GM21825 (cell line): ENCODE data around the gene WASL.
"Not testable (repeated sequence)": the region's sequence is repeated elsewhere in the genome, so short reads cannot be mapped to it uniquely, and the experiment has no call there.

Experiments used
- ATAC-seq: cut with Tn5 transposase; IDR thresholded peaks from one replicate; pipeline ENCODE4 v1.9.1; 2021; ENCODE audit warnings: mild to moderate bottlenecking, moderate library complexity; ENCODE audit not compliant: unreplicated experiment

WASL gene

DNA sequence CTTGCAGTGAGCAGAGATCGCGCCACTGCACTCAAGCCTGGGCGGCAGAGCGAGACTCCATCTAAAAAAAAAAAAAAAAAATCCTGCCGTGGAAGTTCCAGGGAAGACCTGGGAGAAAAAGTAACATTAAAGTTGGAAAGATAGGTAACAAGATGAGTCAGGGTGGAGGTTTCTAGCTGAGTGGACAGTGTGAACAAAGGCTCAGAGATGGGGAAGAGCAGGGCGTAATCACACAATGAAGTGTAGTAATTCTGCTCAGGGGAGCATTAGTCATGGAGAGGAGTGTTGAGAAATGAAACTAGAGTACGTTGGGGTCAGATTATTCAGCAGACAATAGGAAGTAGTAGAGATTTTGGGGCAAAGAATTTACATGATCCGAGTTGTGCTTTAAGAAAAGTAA, 21.6 kb upstream of the WASL start:
- peak; percentile 94 for ATAC-seq

DNA sequence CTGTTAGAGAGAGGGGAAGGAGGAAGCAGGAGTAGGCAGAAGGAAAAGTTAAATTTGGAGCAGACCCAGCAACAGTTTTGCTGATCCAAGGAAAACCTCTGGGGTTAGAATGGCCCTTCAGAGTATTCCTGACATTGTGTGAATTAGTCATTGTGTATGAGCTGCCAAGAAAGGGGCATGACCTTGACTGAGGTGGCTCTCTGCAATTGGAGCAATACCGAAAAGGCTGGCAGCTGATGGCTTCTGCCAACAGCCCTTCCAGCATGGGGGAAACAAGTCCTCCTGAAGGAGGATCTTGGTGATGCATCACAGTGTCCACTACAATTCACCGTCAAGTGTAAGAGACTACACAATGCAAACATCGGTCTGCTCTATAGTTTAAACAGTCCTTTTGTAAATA, 20.6 kb upstream of the WASL start:
- ATAC-seq = no peak

DNA sequence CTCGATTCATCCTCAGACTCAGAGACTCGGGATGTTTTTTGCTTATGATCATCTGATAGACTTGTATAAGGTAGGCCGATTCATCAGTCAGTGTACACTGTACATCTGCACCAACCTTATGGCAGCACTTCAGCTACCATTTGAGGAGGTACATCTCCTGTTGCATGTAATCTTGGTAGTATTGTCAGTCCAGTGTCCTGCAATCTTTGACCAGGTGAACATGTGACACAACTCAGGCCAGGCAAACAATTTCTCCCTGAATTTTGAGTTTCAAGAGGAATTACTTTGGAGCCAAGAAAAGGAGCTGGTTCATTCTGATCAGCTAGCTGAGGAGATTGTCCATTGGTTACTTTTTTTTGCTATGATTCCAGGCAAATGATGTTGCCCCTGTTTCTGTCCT, 19.7 kb upstream of the WASL start:
- no peak for ATAC-seq

DNA sequence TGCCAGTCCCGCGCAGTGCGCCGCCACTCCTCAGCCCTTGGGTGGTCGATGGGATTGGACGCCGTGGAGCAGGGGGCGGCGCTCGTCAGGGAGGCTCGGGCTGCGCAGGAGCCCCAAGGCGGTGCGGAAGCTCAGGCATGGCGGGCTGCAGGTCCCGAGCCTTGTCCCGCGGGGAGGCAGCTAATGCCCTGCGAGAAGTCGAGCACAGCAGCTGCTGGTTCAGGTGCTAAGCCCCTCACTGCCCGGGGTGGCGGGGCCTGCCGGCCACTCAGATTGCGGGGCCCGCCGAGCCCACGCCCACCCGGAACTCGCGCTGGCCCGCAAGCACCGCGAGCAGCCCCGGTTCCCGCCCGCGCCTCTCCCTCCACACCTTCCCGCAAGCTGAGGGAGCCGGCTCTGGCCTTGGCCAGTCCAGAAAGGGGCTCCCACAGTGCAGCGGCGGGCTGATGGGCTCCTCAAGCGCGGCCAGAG, 14.4 kb upstream of the WASL start:
- ATAC-seq = no peak

DNA sequence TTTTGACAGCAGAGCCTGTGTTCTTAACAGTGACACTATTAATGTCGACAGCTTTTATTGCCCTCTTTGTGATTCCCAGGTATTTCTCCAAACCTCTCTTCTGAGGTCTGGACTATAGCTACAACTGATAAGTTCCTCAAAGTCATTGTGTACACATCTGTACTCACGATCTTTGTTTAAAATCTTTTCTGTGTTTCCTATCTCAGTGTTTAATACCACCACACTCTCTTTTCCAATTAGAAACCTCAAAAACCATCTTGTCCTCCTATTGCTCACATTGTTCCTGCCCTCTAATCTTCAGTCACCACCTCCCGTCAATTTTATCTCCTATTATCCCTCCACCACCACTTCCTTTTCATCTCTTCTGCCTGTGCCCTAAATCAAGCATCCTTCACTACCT, 12.9 kb upstream of the WASL start:
- ATAC-seq = no peak

DNA sequence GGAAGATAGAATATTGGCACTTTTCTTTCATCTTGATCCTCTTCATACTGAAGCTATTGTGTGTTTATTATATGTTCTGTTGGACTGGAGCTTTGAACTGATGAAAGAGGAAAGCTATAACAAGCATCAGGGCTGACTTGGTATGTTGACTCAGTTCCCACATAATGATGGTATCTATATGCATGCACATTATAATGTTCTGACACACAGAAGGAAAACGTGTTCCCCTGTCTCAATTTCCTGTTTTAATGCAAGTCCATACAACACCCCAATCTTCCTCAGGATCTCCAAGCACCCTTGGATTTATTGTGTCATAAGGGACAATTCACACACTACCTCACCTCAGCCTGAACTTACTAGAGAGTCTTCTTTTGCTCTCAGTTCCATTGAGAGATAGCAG, 8.3 kb upstream of the WASL start:
- no peak for ATAC-seq

DNA sequence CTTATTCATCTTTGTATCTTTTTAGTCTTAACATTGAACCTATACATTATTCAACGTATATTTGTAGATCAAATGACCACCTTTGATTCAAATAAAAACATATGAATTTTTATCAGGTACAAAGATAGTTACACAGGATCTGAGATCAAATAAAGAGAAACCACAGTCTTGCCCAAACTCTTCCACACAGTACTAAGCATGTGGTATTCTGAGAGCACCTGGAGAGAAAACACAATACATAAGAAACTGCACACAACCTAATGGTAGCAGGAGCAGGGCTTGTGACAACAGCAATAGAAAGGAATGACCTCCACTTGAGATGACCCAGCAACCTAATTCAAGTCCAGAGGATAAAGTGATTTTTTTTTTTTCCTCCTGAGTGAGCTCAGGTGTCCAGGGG, 6.5 kb upstream of the WASL start:
- no peak for ATAC-seq

DNA sequence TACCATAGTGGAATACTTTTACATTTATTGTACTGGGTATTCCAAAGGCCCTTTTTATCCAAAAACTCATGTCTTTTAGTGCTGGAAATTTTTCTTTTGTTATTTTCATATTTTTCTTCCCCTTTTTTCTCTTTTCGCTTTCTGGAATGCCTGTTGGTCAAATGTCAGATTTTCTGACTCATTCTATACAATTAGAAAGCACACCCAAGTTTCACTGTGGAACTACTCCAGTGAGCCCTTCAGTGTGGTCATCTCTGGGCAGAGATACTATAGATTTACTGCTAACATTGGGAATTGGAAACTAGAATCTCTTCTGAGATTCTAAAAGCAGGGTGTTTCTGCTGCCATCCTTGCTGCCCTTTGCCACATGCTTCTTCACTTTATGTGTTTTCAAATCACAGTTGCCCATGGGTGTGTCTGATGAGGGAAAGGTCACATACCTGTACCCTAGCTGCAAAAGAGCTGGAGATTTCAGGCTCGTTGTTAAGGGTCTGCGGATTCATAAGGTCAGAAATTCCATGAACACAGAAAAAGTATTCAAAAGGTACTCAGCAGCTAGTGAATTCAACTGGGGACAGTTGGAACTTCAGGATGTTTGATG, 5.6 kb upstream of the WASL start:
- ATAC-seq = no peak

DNA sequence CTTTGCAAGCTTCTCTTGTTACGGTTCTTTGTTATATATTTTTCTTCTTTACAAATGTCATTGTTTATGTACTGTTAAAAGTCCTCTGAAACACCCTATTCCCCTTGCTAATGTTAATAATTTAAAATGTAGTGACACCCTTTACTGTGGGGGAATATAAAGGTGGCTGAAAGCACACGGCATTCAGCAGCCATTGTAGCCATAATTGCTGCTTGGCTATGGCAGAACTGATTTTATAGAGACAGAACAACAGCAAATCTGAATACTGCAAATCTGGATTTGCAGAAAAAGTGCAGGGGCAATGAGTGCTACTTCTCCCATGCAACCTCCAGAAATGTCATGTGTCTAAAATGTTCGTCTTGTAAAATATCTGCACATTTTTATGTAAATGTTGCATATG, 3.7 kb upstream of the WASL start:
- no peak for ATAC-seq

DNA sequence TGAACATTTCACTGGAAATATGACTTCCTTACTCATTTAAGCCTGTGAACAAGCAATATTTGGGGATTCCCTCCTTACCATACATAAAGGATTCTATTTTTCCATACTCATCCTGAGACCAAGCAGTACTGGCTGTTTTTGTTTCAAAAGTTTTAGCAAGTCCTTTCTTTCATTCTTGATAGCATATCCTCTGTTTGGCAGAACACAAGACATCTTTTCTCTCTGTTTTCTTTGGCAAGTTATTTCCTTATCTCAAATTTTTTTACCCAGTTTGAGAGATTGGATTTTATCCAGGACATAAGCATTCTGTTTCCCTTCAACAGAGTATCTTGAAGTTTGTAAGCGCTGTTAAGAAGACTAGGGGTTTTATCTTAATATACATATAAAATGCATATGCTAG, 3.0 kb upstream of the WASL start:
- ATAC-seq = no peak

DNA sequence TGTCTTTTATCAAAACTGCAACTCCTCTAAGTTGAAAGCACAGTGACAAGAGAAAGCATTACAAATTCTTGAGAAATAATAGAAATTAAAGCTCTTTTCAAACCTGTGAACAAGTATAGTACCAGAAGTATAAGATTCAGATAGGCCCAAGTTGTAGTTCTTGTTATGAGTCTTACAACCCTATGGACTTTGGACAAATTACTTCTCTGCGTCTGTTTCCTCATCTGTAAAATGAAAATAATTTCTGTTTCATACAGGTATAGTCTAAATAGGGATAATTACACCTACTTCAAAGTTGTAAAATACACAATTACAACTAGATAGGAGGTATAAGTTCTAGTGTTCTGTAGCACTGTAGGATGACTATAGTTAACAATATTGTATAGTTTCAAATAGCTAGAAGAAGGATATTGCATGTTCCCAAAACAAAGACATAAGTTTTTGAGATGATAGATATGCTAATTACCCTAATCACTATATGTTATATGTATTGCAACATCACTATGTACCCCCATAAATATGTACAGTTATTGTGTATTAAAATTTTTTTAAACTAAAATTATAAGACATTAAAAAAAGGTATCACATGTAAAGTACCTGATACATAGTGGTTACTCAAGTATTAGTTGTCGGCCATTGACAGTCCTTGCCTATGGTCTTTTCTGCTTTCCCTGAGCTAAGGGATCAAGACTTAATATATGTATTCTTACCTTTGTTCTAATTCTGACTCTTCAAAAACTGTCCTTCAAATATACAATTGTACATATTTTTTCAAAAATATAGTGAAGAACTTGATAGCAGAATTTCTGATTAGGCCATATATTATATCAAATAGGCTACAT, 1.8 kb upstream of the WASL start:
- no peak for ATAC-seq

DNA sequence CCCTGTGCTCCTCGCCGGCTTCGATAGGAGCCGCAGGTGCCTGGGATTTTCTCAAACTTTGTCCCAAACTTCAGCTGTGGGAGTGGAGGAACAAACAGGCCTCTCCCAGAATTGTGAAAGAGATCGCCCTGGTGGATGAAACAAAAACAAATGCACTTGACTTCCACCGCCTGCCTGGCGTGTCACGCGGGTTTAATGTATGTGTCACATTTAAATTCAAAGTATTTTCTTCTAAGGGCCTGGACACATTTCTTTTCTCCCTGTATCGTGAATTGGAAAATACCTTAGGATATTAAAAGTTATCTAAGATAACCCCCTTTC, 694 bp upstream of the WASL start:
- peak; percentile 17 for ATAC-seq

DNA sequence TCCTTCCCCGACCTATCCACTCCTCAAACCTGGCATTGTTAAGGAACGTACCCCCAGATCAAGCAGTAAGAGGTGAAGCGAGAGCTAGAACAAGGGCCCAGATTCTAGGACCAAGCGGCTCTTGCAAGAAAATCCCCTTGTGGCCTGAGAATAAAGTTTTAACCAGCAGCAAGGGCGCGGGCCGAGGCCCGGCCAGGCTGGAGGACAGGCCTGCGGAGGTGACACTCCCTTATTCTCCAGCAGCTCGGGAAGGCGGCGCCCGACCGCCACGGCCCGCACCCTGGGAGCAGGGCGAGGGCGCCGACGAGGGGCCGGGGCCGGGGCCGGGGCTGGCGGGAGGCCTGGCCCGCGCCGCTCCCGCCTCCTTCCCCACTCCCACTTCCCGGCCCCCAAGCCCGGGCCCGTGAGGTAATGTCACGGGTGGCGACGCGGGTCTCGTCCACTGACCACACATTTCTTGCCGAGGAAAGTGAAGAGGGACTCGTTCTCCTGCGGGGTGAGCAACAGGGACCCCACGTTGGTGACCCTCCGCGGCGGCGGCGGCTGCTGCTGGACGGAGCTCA, 551 bp downstream of the WASL start:
- ATAC-seq = peak; percentile 19

DNA sequence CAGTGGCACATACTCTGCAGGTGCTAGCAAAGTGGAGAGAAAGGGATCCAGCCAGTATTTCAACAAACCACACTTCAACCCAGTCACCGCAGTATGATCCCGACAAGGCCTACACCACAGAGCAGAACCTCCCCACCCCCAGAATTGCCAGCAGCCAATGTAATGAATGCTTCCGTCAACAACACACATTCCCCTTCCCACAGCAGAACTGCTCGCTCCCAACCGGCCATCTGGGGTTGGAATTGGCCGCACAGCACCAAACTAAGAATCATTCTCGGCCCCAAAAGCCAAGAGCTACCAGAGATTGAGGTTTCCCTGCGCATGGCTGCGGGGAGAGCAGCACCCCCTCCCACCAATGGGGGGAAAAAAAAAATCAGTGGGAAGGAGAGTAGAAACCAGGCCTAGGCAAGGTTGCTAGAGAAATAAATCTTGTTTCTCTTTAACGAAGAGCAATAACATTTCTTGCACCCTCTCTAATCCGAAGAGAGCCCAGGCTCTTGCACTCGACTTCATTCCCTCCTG, 1.1 kb downstream of the WASL start:
- no peak for ATAC-seq

DNA sequence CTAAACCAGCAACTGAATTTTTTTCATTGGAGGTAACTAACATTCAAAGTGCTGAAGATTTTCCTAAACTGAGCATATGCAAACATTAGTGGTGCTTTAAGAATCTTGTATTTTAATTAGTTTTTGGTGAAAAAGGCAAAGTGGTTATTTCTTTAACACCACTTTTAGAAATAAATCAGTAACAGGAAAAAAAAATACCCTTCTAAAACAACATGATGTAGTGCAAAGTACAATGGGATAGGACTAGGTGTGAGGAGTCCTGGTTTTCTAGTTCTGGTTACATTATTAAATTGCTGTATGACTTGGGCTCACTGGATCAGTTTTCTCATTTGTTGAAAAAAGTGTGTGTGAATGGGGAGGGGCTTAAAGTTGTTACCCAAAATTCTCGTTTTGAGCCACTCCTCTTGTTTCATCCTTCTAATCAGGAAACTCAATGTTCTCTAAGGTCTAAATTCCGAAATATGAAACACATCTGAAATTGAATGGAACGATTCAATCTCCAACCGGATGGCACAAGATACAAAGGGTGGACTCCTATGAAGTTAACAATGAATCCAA, 1.8 kb downstream of the WASL start:
- no peak for ATAC-seq

DNA sequence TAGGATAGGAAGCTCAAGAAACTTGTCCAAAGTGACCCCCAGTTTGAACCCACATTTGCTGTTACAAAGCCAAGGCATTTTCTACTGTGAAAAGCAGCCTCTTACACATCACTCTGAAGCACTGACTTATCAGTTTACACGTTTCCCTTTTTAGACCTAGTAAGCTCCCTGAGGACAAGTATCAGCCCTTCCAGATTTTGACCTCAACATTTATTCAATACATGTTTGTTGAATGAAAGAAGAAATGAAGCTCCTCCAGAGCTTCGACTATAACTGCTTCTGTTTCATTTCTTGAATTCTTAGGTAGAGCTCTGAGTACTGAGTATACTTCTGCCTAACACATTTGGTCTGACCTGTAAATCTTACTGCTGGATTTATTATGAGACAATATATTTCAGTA, 2.7 kb downstream of the WASL start:
- ATAC-seq = no peak

DNA sequence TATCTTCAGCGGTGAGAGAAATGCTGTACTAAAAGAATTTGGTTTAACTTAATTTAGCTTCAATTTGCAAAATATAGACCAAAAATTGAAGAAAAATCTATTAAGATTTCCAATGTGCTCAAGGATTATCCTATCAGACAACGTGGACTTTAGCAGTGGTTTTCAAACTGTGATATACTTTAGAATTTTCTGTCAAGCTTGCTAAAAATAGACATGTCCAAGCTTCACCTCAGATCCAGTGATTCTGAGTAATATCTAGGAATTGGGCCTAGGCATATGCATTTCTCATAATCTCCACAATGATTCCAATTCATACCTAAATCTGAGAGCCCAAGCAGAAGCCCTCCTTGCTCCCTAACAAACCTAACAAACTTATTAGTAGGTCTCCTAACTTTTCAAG, 3.4 kb downstream of the WASL start:
- no peak for ATAC-seq

DNA sequence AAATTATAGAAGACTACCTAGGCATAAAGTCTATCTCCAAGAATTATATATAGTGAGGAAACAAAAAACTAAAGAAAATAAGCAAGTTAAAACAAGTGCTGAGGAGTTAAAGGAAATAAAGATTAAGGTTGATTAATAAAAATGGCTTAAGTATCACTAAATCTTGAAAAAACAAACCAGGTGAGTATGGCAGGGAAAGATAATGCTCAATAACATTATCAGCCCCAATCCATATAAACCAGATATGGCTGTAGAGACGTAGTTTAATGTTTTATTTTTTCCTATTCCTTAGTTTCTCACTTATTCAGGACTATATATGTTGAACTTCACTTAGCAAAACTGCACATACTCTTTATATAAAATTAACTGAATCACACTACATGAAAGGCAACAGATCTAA, 4.4 kb downstream of the WASL start:
- ATAC-seq = no peak

DNA sequence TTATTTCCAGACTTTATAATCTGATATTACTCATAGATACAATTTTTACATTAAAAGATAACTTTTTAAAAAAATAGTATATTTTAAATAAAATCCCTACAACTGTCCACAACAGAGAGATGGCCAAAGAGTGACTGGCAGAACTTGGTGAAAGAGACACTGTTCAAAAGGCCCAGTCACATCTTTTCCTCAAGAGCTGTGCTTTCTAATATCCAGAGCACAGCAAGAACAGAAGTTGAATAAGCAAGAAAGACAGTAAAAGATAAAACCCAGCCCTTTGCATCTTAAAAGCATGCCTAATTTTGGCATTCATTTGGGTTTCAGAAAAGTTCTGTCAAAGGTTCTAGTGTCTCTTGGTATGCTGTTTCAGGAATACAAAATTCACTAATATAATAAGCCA, 6.9 kb downstream of the WASL start:
- ATAC-seq = no peak

DNA sequence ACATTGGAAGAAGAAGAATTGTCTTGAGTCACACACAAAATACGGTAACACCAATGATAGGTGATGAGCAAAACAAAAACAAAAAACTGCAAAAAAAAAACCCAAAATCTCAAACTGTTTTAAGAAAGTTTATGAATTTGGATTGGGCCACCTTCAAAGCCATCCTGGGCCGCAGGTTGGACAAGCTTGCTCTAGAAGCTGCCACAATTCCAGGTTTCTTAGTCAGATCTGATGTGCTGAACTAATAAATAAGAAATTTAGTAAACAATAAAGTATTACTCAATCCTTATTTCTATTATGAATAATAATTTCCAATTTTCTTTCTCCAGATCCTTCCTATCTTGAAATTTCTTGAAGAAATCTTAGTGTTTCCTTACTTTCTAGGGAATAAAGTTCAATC, 10.0 kb downstream of the WASL start:
- no peak for ATAC-seq

DNA sequence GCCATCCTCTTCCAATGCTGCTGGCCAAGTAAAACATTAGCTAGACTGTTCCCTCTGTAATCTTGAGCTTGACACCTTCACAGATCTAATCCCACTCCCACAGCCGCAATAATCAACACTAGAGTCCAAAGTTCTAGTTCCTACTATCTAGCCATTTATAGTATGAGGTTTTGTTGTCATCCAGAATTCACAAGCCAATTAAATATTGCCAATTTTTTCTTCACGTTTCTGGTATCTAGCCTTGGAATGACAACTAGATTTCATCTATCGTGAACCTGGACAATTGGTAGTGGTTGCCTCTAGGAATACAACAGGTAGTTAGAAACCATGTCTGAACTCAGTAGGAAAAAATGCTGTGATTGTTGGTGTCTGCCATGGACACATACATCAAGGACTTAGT, 10.4 kb downstream of the WASL start:
- no peak for ATAC-seq

DNA sequence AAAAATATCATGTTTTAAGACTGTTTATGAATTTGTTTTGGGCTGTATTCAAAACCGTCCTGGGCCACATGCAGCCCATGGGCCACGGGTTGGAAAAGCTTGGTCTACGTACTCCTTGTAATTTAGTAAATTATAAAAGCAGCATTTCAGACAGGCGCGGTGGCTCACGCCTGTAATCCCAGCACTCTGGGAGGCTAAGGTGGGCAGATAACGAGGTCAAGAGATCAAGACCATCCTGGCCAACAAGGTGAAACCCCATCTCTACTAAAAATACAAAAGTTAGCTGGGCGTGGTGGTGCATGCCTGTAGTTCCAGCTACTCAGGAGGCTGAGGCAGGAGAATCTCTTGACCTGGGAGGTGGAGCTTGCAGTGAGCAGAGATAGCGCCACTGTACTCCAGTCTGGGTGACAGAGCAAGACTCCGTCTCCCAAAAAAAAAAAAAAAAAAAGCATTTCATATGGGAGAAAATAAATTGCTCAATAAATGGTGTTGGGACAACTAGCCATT, 11.6 kb downstream of the WASL start:
- not testable (repeated sequence) for ATAC-seq
